ENCODE data around the gene PRKCG.
A peak's percentile ranks its signal among the peaks of the same experiment; 100 is the strongest.

Gene PRKCG

DNA sequence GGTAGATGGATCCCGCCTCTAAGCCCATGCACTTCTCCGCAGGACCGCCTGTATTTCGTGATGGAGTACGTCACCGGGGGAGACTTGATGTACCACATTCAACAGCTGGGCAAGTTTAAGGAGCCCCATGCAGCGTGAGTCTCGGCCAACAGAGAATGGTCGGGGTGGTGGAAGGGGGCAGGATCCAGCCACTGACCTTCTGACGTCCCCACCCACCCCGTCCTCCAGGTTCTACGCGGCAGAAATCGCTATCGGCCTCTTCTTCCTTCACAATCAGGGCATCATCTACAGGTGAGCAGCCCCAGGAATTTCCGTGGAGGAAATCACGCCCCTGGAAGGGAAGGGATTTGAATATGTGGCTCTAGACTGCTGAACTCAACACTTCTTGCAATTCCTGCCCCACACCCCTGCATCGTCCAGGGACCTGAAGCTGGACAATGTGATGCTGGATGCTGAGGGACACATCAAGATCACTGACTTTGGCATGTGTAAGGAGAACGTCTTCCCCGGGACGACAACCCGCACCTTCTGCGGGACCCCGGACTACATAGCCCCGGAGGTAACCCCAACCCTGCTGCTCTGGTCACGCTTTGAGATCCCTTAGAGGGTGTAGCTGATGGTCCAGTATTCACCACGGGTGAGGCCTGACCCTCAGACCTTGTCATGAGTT lies 18.3 kb downstream of the PRKCG start:
- DNase-seq = no peak

DNA sequence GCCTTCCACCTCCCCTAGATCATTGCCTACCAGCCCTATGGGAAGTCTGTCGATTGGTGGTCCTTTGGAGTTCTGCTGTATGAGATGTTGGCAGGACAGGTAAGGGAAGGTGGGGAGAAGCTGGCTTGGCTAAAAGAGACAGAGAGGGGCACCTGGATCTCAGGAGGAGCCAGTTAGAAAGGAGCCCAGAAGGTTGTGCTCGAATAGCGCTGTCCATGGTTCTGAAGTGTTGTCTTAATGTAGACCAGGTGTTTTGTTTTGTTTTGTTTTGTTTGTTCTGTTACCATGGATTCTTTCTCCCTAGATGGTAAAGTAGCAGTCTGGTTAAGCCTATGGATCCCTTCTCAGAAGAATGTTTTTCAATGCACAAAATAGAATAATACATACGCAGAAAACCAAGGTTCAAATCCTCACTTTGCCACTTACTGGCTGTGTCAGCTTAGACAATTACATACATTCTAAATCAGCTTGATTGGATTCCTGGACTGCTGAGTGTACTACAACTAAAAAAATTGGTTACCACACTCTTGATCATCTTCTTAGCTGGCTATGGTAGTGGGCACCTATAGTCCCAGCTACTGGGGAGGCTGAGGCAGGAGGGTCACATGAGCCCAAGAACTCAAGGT lies 21.2 kb downstream of the PRKCG start:
- no peak for DNase-seq

DNA sequence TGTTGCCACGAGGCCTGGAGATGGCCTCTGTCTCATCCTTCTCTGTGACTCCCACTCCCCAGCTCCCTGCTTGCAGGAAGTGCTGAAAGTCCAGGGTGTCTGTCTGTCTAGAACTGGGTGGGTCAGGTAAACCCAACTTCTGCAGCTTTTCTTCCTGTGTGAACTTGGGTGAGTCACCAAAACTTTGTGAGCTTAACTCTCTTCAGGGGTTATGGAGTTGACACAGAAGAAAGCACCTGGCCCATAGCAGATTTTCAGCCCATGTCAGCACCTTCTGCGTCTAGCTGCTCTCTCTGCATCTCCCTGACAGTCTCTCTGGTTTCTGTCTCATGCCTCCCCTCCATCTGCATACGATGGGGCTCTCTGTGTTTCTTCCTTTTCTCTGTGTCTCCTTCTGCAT lies 22.9 kb downstream of the PRKCG start:
- DNase-seq = no peak

DNA sequence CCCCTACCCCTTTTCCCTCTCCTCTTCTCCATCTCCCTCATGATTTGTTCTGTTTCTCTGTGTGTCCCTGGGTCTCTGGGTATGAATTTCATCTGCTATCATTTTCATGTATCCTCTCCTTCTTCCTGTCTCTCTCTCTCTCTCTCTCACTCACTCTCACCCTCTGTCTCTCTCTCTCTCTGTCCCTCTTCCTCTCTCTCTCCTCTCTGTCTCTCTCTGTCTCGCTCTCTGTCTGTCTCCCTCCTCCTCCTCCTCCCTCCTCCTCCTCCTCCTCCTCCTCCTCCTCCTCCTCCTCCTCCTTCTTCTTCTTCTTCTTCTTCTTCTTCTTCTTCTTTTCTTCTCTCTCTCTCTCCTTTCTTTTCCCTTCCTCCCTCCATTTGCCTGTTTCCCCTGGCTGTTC lies 23.8 kb downstream of the PRKCG start:
- DNase-seq = no peak

DNA sequence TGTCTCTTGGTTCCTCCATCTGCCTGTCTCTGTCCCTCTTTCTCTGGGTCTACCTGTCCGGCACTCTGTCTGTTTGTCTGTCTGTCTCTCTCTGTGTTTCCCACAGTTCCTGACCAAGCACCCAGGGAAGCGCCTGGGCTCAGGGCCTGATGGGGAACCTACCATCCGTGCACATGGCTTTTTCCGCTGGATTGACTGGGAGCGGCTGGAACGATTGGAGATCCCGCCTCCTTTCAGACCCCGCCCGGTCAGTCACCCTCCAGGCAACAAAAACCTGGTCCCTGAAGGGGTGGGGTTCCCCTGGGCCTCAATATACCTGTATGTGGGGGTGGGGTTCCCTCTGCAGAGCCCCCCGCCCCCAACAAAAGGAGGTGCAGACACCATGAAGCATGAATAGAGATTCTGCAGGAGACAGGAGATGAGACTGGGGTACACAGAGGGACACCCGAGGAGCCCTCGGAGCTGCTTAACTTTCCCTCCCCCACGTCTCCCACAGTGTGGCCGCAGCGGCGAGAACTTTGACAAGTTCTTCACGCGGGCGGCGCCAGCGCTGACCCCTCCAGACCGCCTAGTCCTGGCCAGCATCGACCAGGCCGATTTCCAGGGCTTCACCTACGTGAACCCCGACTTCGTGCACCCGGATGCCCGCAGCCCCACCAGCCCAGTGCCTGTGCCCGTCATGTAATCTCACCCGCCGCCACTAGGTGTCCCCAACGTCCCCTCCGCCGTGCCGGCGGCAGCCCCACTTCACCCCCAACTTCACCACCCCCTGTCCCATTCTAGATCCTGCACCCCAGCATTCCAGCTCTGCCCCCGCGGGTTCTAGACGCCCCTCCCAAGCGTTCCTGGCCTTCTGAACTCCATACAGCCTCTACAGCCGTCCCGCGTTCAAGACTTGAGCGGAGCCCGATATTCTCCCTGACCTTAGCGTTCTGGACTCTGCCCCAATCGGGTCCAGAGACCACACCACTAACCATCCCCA lies 24.5 kb downstream of the PRKCG start:
- peak; percentile 84 for DNase-seq

DNA sequence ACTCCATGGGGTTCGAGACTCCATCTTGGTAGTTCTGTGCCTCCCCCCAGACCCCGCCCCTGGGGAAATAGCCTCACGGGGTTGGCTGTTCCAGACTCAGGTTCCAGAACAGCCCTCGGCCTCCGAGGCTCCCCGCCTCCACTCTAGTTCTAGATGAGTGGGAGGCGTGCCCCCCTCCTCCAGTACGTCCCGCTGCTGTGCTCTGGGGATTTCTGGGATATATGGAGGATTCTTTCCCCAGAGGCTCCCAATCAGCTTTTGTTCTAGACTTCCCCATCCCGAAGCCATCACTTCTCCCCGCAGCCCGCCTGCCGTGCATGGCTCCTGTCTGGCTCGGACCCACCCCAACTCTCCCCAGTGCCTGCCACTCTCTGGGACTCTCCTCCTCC lies 25.2 kb downstream of the PRKCG start:
- no peak for DNase-seq

DNA sequence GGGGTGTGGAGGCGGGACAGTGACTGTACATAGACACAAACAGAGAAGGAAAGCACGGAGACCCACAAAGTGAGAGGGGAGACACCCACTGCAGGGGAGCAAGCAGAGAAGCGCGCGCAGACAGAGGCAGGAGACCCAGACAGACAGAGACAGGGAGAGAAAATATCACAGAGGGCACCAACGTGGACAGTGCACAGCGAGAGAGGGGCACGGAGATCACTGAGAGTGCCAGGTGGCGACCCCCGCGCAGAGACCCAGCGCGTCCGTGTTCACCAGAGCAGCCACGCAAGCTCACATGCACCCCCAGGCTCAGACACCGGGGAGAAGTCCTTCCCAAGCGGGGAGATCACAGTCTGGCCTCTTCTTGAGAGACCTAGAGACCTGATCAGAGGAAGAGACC lies 25.7 kb downstream of the PRKCG start:
- no peak for DNase-seq

DNA sequence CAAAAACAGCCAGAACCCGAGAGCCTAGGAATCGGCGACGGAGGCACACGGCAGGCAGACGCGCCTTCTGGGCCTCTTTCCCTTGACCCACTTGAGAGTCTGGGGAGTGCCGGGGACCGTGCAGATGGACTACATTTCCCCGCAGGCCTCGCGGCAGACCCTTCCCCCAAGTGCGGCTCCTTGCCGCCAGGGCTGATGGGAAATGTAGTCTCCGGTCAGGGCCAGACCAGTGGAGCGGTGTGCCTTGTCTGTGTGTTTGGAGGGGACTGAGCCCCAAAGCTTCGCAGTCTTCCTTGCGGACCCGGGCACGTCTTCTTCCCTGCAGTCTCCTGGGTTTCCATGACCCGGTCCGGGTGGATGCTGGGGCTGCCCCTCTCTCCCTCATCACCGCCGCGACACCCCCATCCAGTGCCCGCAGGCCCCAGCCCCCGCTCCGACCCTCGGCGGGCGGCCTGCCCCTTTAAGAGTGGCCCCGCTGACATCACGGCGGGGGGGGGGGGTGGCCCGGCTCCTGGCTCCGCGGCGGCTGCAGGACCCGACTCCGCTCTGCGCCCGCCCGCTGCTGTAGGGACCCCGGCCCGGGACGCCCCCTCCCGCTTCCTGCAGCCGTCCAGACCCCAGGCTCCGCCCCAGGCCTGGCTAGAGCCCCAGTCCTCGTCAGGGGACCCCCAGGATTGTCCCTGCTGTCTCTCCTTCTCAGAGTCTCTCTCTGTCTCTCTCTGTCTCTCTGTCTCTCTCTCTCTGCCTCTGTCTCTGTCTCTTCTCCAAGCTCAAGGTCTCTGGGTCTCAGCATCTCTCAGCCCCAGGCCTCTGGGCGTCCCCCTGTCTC lies 26.3 kb downstream of the PRKCG start:
- DNase-seq = peak; percentile 62

DNA sequence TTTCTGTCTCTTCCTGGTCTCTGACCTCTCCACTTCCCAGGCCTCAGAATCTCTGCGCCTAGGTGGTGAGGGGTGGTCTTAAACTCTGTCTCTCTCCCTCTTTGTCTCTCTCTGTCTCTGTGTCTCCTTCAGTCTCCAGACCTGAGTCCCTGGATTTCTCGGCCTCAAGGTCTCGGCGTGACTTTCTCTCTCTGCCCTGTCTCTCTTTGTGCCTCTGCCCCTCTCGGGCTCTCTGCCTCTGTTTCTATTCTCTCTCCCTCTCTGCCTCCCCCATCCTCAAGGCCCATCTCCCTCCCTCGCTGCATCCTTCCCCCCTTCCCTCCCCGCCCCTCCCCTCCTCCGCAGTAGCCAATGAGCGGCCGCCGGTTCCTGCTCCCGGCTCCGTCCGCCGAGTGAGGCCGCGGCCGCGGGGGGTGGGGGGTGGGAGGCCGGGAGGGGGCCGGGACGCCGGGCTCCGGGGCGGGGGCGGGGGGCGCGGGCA lies 27.0 kb downstream of the PRKCG start, which contains the start of gene CACNG7:
CACNG7 (plus strand) TSS at position 344 of the 481 bp plus-strand sequence. CDS start 3,554 bp downstream, outside the sequence.
- no peak for DNase-seq

DNA sequence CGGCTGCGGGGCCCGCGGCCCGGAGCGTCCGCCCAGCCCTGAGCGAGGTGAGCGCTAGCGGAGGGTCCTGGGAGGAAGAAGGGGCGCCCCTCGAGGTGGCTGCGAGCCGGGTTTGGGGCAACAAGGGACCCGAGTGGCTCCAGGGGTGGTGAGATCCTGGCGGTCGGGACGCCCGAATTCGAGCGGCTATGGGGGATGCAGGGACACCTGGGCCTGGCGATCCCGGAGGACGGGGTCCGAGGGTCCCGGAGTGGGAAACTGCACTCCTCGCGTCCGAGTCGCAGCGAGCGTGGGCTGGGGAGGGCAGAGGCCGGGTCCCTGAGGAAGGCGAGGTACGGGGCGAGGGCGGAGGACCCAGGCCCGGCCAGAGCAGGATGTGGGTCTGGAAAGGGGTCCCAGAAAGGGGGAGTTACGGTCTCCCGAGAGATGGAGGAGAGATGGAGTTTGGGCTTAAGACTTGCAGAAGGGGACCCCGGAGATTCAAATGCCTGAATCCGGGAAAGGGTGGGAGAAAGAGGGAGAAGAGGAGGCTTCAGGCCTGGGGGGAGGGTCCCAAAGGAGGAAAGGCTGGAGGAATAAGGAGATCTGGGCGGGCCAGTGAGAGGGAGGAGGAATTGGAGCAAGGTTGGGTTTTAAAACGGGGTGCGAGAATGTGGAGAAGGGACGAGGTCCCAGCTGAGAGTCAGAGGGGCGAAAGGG lies 27.6 kb downstream of the PRKCG start:
- DNase-seq = no peak

DNA sequence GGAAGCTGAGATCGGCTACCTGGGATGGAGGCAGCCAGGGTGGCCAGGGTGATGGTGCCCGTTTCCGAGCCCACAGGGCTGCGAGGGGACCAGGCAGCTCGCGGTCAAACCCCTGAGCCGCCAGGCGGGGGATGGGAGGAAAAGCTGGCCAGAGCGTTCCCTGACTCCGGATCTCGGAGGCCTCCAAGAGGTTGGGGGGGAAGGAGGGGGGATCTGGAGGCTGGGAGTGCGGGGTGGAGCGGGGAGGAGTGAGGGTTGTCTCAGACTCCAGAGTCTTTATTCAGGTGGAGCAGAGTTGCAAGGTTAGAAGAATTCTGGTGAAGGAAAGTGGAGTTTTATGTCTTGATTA lies 28.1 kb downstream of the PRKCG start:
- DNase-seq = no peak

DNA sequence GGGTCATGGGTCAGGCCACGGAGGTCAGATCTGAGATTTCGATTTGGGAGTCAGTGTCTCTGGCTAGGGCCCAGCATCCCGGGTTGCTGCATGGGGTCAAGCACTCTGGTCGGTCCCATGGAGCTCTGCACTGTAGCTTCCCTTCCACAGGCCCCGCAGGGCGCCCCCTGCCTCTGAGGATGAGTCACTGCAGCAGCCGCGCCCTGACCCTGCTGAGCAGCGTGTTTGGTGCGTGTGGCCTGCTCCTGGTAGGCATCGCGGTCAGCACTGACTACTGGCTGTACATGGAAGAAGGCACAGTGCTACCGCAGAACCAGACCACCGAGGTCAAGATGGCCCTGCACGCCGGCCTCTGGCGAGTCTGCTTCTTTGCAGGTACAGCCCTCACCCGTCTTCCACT lies 30.7 kb downstream of the PRKCG start:
- DNase-seq = no peak

DNA sequence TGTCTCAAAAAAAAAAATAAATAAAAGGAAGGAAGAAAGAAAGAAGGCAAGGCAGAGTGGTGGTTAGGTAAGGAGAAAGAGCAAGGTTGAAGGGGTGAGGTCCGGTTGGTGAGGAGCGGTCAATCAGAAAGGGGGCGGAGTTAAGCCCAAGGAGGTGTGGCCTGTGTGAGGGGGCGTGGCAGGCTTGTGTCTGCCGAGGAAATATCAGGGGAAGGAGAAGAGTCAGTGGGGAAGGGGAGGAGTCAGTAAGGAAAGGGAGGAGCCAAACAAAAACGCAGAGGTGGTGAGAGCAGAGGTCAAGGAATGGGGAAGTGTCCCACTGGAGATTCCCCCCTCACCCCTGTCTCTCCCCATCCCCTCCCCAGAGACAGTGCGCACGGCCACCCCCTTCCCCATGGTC lies 33.0 kb downstream of the PRKCG start:
- DNase-seq = no peak

DNA sequence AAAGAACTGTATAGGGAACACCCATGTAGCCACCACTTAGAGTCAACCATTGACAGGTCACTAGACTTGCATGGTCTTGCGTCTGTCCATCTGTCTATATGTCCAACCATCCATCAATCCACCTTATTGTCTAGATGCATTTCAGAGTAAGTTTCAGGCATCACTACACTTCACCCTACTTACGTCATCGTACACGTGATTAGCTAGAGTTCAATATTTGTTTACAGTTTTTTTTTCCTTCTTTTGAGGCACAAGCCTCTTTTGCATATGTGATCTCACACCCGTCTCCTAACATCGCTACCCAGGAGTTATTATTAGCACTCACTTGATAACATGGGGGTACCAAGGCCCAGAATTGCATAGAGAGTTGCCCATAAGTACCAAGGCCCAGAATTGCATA lies 34.0 kb downstream of the PRKCG start:
- no peak for DNase-seq

DNA sequence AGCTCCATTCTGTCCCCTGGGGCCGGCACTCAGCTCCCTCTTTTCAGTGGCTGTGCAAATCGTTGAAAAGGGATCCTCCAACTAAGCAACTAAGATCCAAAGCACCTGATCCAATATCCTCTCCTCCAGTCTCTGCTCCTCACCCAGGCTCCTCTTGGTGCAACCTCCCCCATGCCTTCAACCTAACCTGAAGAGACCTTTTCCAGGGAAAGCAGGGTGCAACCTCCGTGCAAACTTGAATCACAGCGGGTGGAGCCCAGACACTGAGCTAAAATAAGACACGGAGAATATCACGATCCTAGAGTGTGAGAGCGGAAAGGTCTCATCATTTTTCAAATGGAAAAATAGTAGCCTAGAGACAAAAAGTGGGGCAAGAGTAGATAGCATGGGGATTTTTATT lies 35.4 kb downstream of the PRKCG start:
- DNase-seq = no peak

DNA sequence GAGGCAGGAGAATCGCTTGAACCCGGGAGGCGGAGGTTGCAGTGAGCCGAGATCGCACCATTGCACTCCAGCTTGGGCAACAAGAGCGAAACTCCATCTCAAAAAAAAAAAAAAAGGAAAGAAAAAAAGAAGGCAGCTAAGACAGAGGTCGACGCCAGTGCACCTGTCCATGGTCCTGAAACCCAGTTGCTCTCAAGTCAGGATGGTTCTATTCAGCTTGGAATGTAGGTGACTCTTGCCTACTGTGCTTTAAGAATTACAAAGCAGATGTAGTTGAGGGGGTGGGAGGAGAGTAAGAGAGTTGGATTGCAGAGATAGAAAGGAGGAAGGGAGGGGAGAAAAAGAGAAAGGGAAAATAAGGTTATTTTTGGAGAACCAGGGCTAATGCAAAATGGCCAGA lies 45.7 kb downstream of the PRKCG start:
- DNase-seq = no peak

DNA sequence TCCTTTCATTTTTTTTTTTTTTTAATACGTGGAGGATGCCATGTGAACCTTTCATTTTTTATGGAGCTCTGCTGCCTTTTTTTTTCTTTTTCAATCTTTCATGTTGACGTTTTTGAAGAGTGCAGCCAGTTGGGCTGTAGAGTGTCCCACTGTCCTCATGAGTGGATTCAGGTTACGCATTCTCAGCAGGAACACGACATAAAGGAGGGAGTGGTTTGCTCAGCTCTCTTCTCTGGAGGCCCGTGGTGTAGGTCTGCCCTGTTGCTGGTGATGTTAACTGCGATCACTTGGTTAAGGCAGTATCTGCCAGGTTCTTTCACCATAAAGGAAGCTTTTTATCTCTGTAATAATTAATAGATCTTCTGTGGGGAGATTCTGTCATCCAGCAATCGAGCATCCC lies 54.0 kb downstream of the PRKCG start:
- no peak for DNase-seq

DNA sequence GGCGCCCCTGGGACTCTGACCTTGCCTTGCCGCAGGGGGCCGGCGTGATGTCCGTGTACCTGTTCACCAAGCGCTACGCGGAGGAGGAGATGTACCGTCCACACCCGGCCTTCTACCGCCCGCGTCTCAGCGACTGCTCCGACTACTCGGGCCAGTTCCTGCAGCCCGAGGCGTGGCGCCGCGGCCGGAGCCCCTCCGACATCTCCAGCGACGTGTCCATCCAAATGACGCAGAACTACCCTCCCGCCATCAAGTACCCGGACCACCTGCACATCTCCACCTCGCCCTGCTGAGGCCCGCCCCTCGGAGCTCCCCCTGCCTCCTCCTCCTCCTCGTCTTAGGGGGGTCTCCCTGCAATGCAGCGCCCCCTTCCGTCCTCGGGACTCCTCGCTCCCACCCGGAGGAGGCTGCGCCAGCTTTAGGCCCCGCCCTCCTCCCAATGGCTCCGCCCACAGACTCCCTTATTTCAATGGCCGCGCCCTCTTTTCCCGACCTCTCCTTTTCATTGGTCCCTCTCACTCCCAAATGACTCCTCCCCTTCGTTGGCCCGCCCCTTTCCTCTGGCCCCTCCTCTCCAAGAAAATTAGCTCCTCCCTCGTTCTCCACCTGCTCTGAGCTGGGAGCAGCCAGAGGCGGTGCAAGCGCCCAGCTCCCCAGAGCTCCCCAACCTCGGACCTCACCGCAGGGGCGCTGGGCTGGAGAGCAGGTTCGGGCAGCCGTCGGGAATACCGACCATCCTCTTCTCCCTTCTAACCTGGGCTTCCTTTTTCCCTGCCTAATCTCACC lies 60.2 kb downstream of the PRKCG start:
- peak; percentile 36 for DNase-seq

DNA sequence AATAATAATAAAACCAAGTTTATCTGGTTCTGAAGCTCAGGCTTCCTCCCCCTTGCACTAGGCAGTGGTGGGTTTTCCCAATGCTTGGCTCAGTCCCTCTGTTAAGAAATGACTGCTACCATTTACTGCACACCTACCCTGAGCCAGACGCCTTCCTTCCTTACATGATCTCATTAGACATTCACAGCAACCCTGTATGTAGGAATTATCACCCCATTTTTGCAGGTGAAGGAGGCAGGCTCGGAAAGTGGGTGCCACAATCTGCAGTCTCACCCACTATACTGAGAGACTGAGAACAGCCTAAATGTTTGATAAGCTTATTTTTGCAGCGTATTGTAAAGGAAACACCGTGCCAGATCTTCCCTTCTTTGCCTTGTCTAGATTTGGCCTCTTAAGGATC lies 62.4 kb downstream of the PRKCG start:
- no peak for DNase-seq

DNA sequence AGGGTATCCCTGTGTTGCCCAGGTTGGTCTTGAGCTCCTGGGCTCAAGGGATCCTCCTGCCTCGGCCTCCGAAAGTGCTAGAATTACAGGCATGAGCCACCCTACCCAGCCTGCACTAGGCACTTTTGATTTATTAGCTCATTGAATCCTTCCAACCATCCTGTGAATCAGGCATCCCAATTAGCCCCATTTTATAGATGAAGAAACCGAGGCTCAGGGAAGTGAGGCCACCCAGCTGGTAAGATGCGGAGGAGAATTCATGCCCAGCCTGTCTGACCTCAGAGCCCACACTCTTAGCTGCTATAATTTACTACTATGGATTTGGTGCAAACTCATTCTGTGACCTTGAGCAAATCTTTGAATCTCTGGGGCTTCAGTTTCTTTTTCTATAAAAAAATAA lies 62.9 kb downstream of the PRKCG start:
- DNase-seq = no peak

DNA sequence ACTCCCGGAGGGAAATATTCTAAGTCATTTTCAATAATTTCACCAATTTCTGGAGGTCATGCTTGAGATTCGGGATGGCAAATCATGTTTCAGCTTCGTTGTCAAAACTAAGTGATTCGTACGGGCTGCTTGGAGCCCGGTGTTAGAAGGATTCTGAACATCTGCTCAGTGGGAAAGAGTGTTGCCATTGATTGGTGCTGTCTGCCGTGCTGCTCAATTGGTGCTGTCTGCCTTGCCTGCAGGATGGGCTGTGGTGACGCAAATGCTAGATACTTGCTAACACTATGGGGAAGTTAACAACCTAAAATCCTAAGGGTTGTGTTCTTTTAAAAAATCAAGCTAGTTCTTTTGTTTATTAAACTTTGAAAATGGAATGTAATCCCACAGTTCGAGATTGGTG lies 63.4 kb downstream of the PRKCG start:
- no peak for DNase-seq
